H1 (cell line): Measurements from ENCODE around the gene TEX13B. TPM values are rescaled to one million over a fixed set of nuclear protein-coding genes. Genes with fewer than 3 reads are reported as not detected.

Experiments used
- BACH1 ChIP-seq: IDR thresholded peaks from 2 replicates; pipeline ENCODE4 v1.6.1; 2012; ENCODE audit warnings: low read length, improper control_type of control experiment
- RNF2 ChIP-seq: fragments of 200-900, 300-1000 bp; sonication (generic); IDR thresholded peaks from 2 replicates; pipeline ENCODE4 v1.7.1; 2016; ENCODE audit warnings: borderline replicate concordance, low read depth, mild to moderate bottlenecking, antibody characterized with exemption, low read length; ENCODE audit not compliant: poor library complexity, severe bottlenecking; ENCODE audit errors: missing control alignments
- polyA plus RNA-seq, 7 experiments: library from polyadenylated mRNA; depleted of rRNA in 3 of 7; stranded (reverse) in 5 of 7; unstranded in 2 of 7; fragments of >200 nt in 5 of 7; fragments of 200-250 nt in 2 of 7; gene quantifications; 1 replicate in 5 of 7; 2 replicates in 1 of 7; 4 replicates in 1 of 7; pipeline versions ENCODE4 v1.2.1 to v1.2.3, GENCODE V29; 2011 to 2013; ENCODE audit warnings: missing spikeins in 2 of 7, mixed read lengths in 2 of 7
- total RNA-seq: library from RNA; stranded (reverse); fragmentation: NEBNext Ultra II Directional; extraction: Animal tissue kit (Norgen Biotek cat#: 25700); gene quantifications from 2 replicates; pipeline ENCODE4 v1.2.1, GENCODE V29; 2021

TEX13B gene
- total and polyA plus RNA-seq, 2 of the 8 experiments (the other 6 are each of a cell fraction or from before 2014, with no cell fraction given), result 0.06 to 0.32 TPM

GRCh38 chrX:107979534-107979933 lies 2.6 kb downstream of the TEX13B start (continued):
- TF ChIP-seq RNF2, result no peak
- no peak for TF ChIP-seq BACH1
